Esophagus squamous epithelium (tissue), 4 donors: ENCODE data around the gene NOL6.

ENCODE experiments used
- CTCF ChIP-seq, 6 experiments: fragments of 450-650 bp in 4 of 6; fragments of 200-600 bp in 2 of 6; sonication (generic) in 2 of 6; IDR thresholded peaks; one replicate each; pipeline ENCODE4 v1.5.1; 2016 to 2019; ENCODE audit warnings: antibody characterized with exemption in 6 of 6, mild to moderate bottlenecking in 4 of 6, moderate library complexity in 4 of 6
- POLR2A ChIP-seq, 4 donors: fragments of 450-650 bp; IDR thresholded peaks; one replicate each; pipeline ENCODE4 v1.6.1; 2017; ENCODE audit warnings: antibody characterized with exemption in 4 of 4, mild to moderate bottlenecking in 4 of 4, moderate library complexity in 3 of 4

GRCh38 chr9:33455945-33456344 is 17.8 kb downstream of the NOL6 start:
- no peak for TF ChIP-seq CTCF (IDR thresholded peaks at IDR 0.05)
- TF ChIP-seq POLR2A (IDR thresholded peaks at IDR 0.05): no peak
